ENCODE results near the gene OTX1.

GRCh38 chr2:63052411-63053080 is 1.9 kb downstream of the OTX1 start:
- no peak for TF ChIP-seq CTCF (IDR thresholded peaks at IDR 0.05)
- TF ChIP-seq RELA (CRISPR knock-in tag; IDR thresholded peaks at IDR 0.05; ENCODE audit: borderline replicate concordance): no peak
- TF ChIP-seq NR3C1 (CRISPR knock-in tag; conservative IDR thresholded peaks at IDR 0.05; ENCODE audit: low read depth): no peak
- no peak for TF ChIP-seq ELF4 (CRISPR knock-in tag; IDR thresholded peaks at IDR 0.05; ENCODE audit: low read depth)
- TF ChIP-seq, protein P1, sequence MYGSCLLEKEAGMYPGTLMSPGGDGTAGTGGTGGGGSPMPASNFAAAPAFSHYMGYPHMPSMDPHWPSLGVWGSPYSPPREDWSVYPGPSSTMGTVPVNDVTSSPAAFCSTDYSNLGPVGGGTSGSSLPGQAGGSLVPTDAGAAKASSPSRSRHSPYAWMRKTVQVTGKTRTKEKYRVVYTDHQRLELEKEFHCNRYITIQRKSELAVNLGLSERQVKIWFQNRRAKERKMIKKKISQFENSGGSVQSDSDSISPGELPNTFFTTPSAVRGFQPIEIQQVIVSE (CRISPR knock-in tag; IDR thresholded peaks at IDR 0.05; ENCODE audit: borderline replicate concordance): no peak
- no peak for TF ChIP-seq ATF3 (CRISPR knock-in tag; conservative IDR thresholded peaks at IDR 0.05)
- no peak for TF ChIP-seq ETV6 (CRISPR knock-in tag; IDR thresholded peaks at IDR 0.05)
- no peak for TF ChIP-seq SMAD3 (CRISPR knock-in tag; IDR thresholded peaks at IDR 0.05; ENCODE audit: borderline replicate concordance)
- no peak for TF ChIP-seq CREM (CRISPR knock-in tag; IDR thresholded peaks at IDR 0.05)
- no peak for TF ChIP-seq CREB1 (CRISPR knock-in tag; IDR thresholded peaks at IDR 0.05)
- no peak for TF ChIP-seq ZNF317 (CRISPR knock-in tag; IDR thresholded peaks at IDR 0.05; ENCODE audit: borderline replicate concordance, low read depth)
- no peak for TF ChIP-seq ZBTB21 (CRISPR knock-in tag; IDR thresholded peaks at IDR 0.05; ENCODE audit: borderline replicate concordance)
- no peak for TF ChIP-seq MXD4 (CRISPR knock-in tag; IDR thresholded peaks at IDR 0.05; ENCODE audit: borderline replicate concordance)
- no peak for TF ChIP-seq NR2C2 (CRISPR knock-in tag; IDR thresholded peaks at IDR 0.05)

All from WTC11 (cell line).